HG03095 (cell line): Measurements from ENCODE around the gene DDX1.

Experiments
- ATAC-seq: cut with Tn5 transposase; IDR thresholded peaks from one replicate; pipeline ENCODE4 v1.9.1; 2021; ENCODE audit warnings: moderate library complexity; ENCODE audit not compliant: unreplicated experiment

DDX1 gene

DNA sequence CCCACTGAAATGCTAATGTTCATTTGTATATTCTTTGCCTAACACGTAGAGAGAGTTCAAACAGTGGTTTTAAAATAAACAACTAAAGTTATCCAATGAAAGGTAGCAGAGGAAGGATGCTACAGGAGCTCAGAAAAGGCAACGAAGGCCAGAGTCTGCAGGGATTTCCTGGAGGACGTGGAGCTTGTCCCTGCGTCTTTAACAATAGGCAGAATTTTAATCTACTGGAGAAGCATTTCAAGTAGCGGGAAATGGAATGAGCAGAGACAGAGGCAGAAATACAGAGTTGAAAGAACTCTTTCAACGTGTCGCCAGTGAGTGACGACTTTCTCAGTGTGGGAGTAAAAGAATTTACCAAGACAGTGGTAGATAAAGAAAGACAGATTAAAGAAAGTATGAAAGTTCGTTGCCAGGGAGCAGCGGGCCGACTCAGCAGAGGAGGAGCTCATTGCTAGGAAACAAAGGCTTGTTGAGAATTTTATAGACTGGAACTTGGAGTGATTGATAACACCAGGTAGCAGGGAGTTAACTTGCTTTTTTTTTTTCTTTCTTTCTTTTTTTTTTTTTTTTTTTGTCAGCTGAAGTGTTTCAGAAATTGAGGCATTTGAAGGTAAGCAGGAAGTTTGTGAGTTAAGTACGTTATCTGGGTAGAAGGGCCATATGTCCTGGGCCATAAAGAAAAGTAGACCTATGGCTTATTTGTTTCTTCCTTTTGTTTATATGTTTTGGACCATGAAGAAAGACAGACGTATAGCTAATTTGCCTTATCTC lies 29.9 kb upstream of the DDX1 start:
- peak; percentile 6 for ATAC-seq

- ATAC-seq: no peak
These were observed 29.2 kb upstream of the DDX1 start for GRCh38 chr2:15562354-15563031.

GRCh38 chr2:15563227-15564100 lies 28.2 kb upstream of the DDX1 start:
- no peak for ATAC-seq

DNA sequence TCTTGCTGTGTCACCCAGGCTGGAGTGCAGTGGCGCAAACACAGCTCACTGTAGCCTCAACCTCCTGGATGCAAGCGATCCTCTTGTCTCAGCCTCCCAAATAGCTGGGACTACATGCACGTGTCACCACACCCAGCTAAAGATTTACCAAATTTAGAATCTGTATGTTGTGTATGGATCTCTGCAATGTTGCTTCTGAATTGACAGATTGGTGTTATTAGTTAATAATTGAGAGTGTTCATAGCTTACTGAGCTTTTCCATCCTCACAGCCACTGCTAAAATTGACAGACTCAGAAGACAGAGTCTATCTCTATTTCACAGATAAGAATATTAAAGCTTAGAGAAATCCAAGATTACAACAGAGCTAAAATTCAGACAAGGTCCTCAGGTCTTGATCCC lies 26.3 kb upstream of the DDX1 start:
- ATAC-seq: no peak

DNA sequence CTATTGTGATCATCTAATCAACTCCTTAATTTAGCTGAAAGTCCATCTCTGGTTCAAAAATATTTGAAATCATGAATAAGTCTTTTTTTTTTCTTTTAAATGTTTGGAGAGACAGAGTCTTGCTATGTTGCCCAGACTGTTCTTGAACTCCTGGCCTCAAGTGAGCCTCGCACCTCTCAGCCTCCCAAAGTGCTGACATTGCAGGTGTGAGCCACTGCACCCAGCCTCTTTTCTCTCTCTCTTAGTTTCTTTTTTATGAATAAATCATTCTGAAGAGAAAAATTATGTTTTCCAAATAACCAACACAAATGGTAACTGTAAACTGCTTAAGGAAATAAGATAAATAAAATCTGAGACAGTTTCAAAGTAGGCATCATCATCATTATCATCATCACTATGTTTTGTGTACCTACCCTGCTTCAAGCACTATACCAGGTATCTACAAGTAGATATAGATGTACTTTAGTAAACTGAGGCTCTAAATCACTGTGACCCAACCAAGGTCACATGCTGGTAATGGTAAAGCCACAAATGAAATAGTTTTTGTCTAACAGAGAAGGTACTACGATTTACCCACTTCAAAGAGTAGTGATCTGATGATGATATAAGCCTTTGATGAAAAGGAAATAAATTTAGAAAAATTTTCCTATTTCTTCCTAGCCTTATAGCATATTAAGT lies 25.5 kb upstream of the DDX1 start:
- ATAC-seq: no peak

DNA sequence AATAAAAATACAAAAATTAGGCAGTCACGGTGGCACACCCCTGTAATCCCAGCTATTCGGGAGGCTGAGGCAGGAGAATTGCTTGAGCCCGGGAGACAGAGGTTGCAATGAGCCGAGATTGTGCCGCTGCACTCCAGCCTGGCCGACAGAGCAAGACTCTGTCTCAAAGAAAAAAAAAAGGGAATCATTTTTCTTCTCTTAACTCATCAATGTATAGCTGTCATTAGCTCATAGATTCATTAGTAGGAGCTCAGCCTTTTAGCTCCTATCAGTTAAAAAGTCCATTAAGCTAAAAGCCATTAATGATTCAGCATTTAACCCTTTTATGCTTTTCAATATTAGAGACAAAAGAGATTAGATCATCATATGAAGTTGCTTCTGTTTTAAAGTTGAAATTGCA lies 24.8 kb upstream of the DDX1 start:
- ATAC-seq: no peak

DNA sequence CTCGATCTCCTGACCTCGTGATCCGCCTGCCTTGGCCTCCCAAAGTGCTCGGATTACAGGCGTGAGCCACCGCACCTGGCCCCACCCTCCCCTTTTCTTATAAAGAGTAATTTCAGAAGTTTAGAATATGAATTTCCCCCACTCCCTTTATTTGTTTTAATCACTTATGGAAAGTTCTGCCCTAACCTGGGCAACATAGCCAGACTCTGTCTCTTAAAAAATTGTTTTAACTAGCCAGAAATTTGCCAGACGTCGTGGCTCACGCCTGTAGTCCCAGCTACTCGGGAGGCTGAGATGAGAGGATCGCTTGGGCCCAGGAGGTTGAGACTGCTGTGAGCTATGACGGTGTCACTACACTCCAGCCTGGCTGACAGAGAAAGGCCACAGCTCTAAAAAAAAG lies 22.8 kb upstream of the DDX1 start:
- no peak for ATAC-seq

DNA sequence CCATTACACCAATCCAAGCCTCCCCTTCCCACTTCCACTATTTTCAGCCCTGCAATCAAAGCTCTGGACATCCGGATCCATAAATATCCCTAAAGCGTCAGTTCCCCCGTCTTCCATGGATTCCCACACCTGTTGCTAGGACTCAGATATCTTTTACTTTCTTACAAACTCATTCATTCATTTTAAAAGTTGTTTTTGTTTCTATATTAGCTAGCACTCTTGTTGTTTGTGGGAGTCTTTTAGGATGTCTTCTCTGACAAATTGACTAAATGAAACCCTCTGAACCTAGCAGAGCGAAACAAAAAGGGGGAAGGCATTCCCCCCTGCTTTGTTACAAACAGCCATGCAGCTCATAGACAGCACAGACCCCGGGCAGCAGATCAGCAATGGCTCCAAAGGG lies 21.6 kb upstream of the DDX1 start:
- no peak for ATAC-seq

- no peak for ATAC-seq
These were observed 19.9 kb upstream of the DDX1 start for GRCh38 chr2:15571729-15572128.

- ATAC-seq: peak; percentile 91
These were observed 14.5 kb upstream of the DDX1 start for GRCh38 chr2:15577071-15577735.

DNA sequence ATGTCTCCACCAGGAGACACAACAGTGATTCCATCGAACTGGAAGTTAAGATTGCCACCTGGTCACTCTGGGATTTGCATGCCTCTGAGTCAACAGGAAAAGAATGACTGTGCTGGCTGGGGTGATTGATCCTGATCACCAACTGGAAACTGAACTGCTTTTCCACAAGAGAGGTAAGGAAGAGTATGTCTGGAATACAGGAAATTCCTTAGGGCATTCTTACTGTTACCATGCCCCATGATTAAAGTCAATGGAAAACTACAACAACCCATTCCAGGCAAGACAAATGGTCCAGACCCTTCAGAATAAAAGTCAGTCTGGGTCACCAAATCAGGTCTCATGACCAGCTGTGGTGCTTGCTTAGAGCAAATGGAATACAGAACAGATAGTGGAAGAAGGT lies 12.0 kb upstream of the DDX1 start:
- ATAC-seq: no peak

DNA sequence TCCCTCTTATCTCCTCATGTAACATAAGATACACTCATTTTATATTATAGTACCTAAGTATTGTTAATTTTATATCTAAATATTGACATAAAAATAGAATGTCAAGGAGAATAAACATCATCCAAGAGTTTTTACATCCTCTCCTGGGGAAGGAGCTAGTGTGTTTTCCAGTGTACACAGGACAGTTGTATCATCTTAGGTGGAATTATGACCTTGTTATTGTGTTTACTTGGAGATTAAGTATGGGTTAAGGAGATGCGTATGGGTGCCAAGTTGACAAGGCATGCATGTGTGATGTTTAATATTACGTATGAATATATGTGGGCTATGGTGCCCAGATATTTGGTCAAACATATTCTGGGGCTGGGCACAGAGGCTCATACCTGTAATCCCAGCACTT lies 11.2 kb upstream of the DDX1 start:
- ATAC-seq: no peak

DNA sequence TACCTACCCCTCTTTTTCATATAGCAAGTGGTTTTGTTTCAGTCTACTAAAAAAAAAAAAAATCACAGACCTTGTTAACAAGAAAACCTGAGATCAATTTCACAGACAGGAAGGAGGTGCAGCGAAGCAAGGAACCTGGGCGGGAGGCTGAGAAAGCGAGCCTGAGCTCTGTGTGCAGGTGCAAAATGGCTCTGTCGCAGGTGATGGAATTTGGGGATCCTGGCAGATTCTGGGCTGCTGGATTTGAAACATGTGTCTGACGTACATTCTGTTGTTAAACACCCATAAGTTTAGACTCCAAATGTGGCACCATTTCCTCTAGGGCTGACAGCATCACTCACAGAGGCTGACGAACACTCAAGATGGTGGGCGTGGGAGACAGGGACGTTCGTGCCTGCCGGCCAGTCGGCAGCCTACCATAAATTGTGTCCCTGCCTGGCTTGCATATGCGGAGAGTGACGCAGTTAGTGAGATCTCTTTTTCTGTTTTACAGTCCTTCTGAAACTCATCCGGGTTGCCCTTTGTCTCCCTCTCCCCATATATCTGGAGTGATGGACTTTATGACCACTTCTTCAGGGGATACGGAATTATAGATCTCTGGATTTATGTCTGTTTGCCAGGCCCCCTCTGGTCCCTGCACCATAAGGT lies 8.8 kb upstream of the DDX1 start:
- ATAC-seq: peak; percentile 61

- ATAC-seq: no peak
These were observed 7.8 kb upstream of the DDX1 start for GRCh38 chr2:15583826-15584225.

- ATAC-seq: no peak
These were observed 7.4 kb upstream of the DDX1 start for GRCh38 chr2:15584316-15584715.

- ATAC-seq: no peak
These were observed 6.8 kb upstream of the DDX1 start for GRCh38 chr2:15584767-15585469.

- no peak for ATAC-seq
These were observed 3.2 kb upstream of the DDX1 start for GRCh38 chr2:15588329-15588919.

DNA sequence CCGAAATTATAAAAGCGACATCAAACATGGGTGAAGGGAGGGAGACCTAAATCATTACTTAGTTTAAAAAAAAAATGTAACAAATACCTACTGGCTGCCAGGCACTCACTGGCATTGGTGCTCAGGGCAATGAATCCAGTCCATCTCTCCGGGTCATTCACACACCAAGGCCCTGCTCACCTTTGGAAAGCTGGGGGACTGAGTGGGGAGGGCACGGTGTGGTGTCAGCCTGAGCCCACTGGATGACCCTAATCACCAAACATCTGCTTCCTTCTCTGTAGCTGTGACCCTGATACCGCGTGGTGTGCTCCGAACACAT lies 336 bp upstream of the DDX1 start:
- ATAC-seq: no peak

DNA sequence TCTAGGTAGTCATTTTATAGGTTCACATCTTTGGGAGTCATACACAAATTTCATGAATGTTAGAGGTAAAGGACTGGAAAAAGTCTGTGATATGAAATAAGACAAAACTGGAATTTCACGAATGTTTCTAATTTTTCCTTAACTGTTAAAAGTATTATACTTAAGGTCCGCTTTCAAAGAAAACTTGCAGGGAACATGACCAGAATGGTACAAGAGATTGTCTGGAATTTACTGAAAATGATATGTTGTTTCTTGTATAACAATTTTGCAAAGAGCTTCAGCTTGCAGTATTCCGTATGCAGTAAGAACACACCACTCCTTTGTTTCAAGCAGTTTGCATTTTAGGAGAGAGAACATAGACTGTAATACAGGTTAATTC lies 1.6 kb downstream of the DDX1 start:
- ATAC-seq: no peak
